Rectal smooth muscle tissue (tissue), 1 donor: Measurements from ENCODE around the gene CLNK.

Source experiments
- H3K27ac ChIP-seq: one replicate; pipeline ENCODE4 v1.7.0; 2013; ENCODE audit warnings: low read depth, low read length, inconsistent platforms
- H3K27me3 ChIP-seq: one replicate; pipeline ENCODE4 v1.7.0; 2013; ENCODE audit warnings: low read length; ENCODE audit not compliant: control insufficient read depth, insufficient read depth
- H3K36me3 ChIP-seq: one replicate; pipeline ENCODE4 v1.7.0; 2013; ENCODE audit warnings: low read length; ENCODE audit not compliant: control insufficient read depth, insufficient read depth
- H3K4me1 ChIP-seq: one replicate; pipeline ENCODE4 v1.7.0; 2013; ENCODE audit warnings: low read length; ENCODE audit not compliant: control insufficient read depth, insufficient read depth
- H3K4me3 ChIP-seq: one replicate; pipeline ENCODE4 v1.7.0; 2013; ENCODE audit warnings: low read length
- H3K9ac ChIP-seq: one replicate; pipeline ENCODE4 v1.7.0; 2013; ENCODE audit warnings: low read length

The CLNK gene

GRCh38 chr4:10647846-10648245 is 36.7 kb downstream of the CLNK start:
- Histone ChIP-seq H3K27me3 (no peaks in the 10 kb centered on the region), H3K36me3 (no peaks in the 10 kb centered on the region), H3K4me3 (no peak overlapping the region), H3K27ac (no peak overlapping the region), H3K9ac (no peak overlapping the region), H3K4me1 (no peaks in the 10 kb centered on the region)

GRCh38 chr4:10643600-10644425 is 40.8 kb downstream of the CLNK start:
- Histone ChIP-seq H3K4me3 (no peak overlapping the region), H3K9ac (no peak overlapping the region), H3K36me3 (no peaks in the 10 kb centered on the region), H3K27ac (no peak overlapping the region), H3K27me3 (no peaks in the 10 kb centered on the region), H3K4me1 (no peaks in the 10 kb centered on the region)

- Histone ChIP-seq H3K27ac (no peak overlapping the region), H3K9ac (no peak overlapping the region), H3K4me3 (no peak overlapping the region), H3K36me3 (no peaks in the 10 kb centered on the region), H3K27me3 (no peaks in the 10 kb centered on the region), H3K4me1 (no peaks in the 10 kb centered on the region)
Measured at GRCh38 chr4:10640561-10641201, 43.9 kb downstream of the CLNK start.

GRCh38 chr4:10639664-10640063 is 44.9 kb downstream of the CLNK start:
- H3K36me3 ChIP-seq = no peaks in the 10 kb centered on the region
- no peak overlapping the region for H3K9ac ChIP-seq
- H3K4me3 ChIP-seq = no peak overlapping the region
- H3K4me1 ChIP-seq = no peaks in the 10 kb centered on the region
- no peaks in the 10 kb centered on the region for H3K27me3 ChIP-seq
- H3K27ac ChIP-seq = no peak overlapping the region

GRCh38 chr4:10639100-10639499 is 45.5 kb downstream of the CLNK start:
- H3K4me1 ChIP-seq = no peaks in the 10 kb centered on the region
- no peaks in the 10 kb centered on the region for H3K36me3 ChIP-seq
- H3K27ac ChIP-seq = no peak overlapping the region
- no peaks in the 10 kb centered on the region for H3K27me3 ChIP-seq
- no peak overlapping the region for H3K9ac ChIP-seq
- no peak overlapping the region for H3K4me3 ChIP-seq

- H3K27me3 ChIP-seq = no peaks in the 10 kb centered on the region
- H3K9ac ChIP-seq = no peak overlapping the region
- H3K4me3 ChIP-seq = no peak overlapping the region
- H3K4me1 ChIP-seq = no peaks in the 10 kb centered on the region
- no peaks in the 10 kb centered on the region for H3K36me3 ChIP-seq
- no peak overlapping the region for H3K27ac ChIP-seq
Measured at GRCh38 chr4:10635091-10635490, 49.5 kb downstream of the CLNK start.

GRCh38 chr4:10629394-10629793 is 55.2 kb downstream of the CLNK start:
- no peaks in the 10 kb centered on the region for H3K4me1 ChIP-seq
- H3K27ac ChIP-seq = no peak overlapping the region
- H3K9ac ChIP-seq = no peak overlapping the region
- H3K27me3 ChIP-seq = no peaks in the 10 kb centered on the region
- H3K4me3 ChIP-seq = no peak overlapping the region
- H3K36me3 ChIP-seq = no peaks in the 10 kb centered on the region

- Histone ChIP-seq H3K27ac (no peak overlapping the region), H3K27me3 (no peaks in the 10 kb centered on the region), H3K4me3 (no peak overlapping the region), H3K36me3 (no peaks in the 10 kb centered on the region), H3K4me1 (no peaks in the 10 kb centered on the region), H3K9ac (no peak overlapping the region)
Measured at GRCh38 chr4:10625131-10625530, 59.4 kb downstream of the CLNK start.

GRCh38 chr4:10623862-10624261 is 60.7 kb downstream of the CLNK start:
- Histone ChIP-seq H3K27me3 (no peaks in the 10 kb centered on the region), H3K4me3 (no peak overlapping the region)

GRCh38 chr4:10623241-10623640 is 61.3 kb downstream of the CLNK start:
- H3K27me3 ChIP-seq = no peaks in the 10 kb centered on the region
- H3K9ac ChIP-seq = no peak overlapping the region
- H3K4me3 ChIP-seq = no peak overlapping the region
- no peak overlapping the region for H3K27ac ChIP-seq
- no peaks in the 10 kb centered on the region for H3K36me3 ChIP-seq
- H3K4me1 ChIP-seq = no peaks in the 10 kb centered on the region

More at GRCh38 chr4:10623862-10624261, 60.7 kb downstream of the CLNK start:
- Histone ChIP-seq H3K36me3 (no peaks in the 10 kb centered on the region), H3K27ac (no peak overlapping the region), H3K9ac (no peak overlapping the region), H3K4me1 (no peaks in the 10 kb centered on the region)

- no peaks in the 10 kb centered on the region for H3K4me1 ChIP-seq
- H3K27ac ChIP-seq = no peak overlapping the region
- H3K27me3 ChIP-seq = no peaks in the 10 kb centered on the region
- H3K4me3 ChIP-seq = no peak overlapping the region
- H3K36me3 ChIP-seq = no peaks in the 10 kb centered on the region
- no peak overlapping the region for H3K9ac ChIP-seq
Measured at GRCh38 chr4:10622728-10623127, 61.8 kb downstream of the CLNK start.

- Histone ChIP-seq H3K9ac (no peak overlapping the region), H3K27ac (no peak overlapping the region), H3K4me3 (no peak overlapping the region), H3K27me3 (no peaks in the 10 kb centered on the region), H3K36me3 (no peaks in the 10 kb centered on the region), H3K4me1 (no peaks in the 10 kb centered on the region)
Measured at GRCh38 chr4:10620935-10621488, 63.6 kb downstream of the CLNK start.
